Peyer's patch (tissue), 4 donors: ENCODE results near the gene CHST11.

Source experiments
- POLR2A ChIP-seq, 2 donors: fragments of 450-650 bp; IDR thresholded peaks; one replicate each; pipeline ENCODE4 v1.5.1; 2017; ENCODE audit warnings: antibody characterized with exemption in 2 of 2, mild to moderate bottlenecking in 2 of 2, moderate library complexity in 2 of 2
- TF ChIP-seq, protein P1 (sequence below), 6 experiments: fragments of 450-650 bp in 4 of 6; fragments of 200-600 bp in 2 of 6; sonication (generic) in 1 of 6; IDR thresholded peaks; one replicate each; pipeline ENCODE4 v1.5.1; 2017 to 2019; ENCODE audit warnings: antibody characterized with exemption in 6 of 6, mild to moderate bottlenecking in 3 of 6, moderate library complexity in 1 of 6

GRCh38 chr12:104490850-104491249 lies 34.1 kb downstream of the CHST11 start:
- TF ChIP-seq, protein P1, sequence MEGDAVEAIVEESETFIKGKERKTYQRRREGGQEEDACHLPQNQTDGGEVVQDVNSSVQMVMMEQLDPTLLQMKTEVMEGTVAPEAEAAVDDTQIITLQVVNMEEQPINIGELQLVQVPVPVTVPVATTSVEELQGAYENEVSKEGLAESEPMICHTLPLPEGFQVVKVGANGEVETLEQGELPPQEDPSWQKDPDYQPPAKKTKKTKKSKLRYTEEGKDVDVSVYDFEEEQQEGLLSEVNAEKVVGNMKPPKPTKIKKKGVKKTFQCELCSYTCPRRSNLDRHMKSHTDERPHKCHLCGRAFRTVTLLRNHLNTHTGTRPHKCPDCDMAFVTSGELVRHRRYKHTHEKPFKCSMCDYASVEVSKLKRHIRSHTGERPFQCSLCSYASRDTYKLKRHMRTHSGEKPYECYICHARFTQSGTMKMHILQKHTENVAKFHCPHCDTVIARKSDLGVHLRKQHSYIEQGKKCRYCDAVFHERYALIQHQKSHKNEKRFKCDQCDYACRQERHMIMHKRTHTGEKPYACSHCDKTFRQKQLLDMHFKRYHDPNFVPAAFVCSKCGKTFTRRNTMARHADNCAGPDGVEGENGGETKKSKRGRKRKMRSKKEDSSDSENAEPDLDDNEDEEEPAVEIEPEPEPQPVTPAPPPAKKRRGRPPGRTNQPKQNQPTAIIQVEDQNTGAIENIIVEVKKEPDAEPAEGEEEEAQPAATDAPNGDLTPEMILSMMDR (IDR thresholded peaks at IDR 0.05): no peak
- TF ChIP-seq POLR2A (IDR thresholded peaks at IDR 0.05): no peak
